IPS-18a (cell line): ENCODE data around the gene LECT2.

Experiments
- H3K27ac ChIP-seq: one replicate; pipeline ENCODE4 v1.5.1; 2013; ENCODE audit warnings: low read length
- H3K27me3 ChIP-seq: one replicate; pipeline ENCODE4 v1.6.1; 2013; ENCODE audit warnings: mild to moderate bottlenecking, low read length; ENCODE audit not compliant: control insufficient read depth, insufficient read depth
- H3K36me3 ChIP-seq: one replicate; pipeline ENCODE4 v1.6.1; 2013; ENCODE audit warnings: low read depth, low read length; ENCODE audit not compliant: control insufficient read depth
- H3K4me1 ChIP-seq: one replicate; pipeline ENCODE4 v1.6.1; 2013; ENCODE audit warnings: low read depth, low read length; ENCODE audit not compliant: control insufficient read depth
- H3K4me3 ChIP-seq: one replicate; pipeline ENCODE4 v1.5.1; 2013; ENCODE audit warnings: low read length
- H3K9ac ChIP-seq: one replicate; pipeline ENCODE4 v1.6.1; 2013; ENCODE audit warnings: mild to moderate bottlenecking, low read length, moderate library complexity
- H3K9me3 ChIP-seq: one replicate; pipeline ENCODE4 v1.6.1; 2013; ENCODE audit warnings: low read depth, low read length; ENCODE audit not compliant: control insufficient read depth

Gene LECT2

GRCh38 chr5:135953850-135954249 is 933 bp downstream of the LECT2 start:
- Histone ChIP-seq H3K4me1 (no peaks in the 10 kb centered on the region), H3K27me3 (no peaks in the 10 kb centered on the region), H3K36me3 (no peaks in the 10 kb centered on the region), H3K27ac (no peak overlapping the region), H3K9ac (no peak overlapping the region), H3K9me3 (no peaks in the 10 kb centered on the region), H3K4me3 (no peak overlapping the region)

- H3K4me1 ChIP-seq: no peaks in the 10 kb centered on the region
- H3K27ac ChIP-seq: no peak overlapping the region
- no peak overlapping the region for H3K9ac ChIP-seq
- H3K27me3 ChIP-seq: no peaks in the 10 kb centered on the region
- H3K36me3 ChIP-seq: no peaks in the 10 kb centered on the region
- no peaks in the 10 kb centered on the region for H3K9me3 ChIP-seq
- no peak overlapping the region for H3K4me3 ChIP-seq
Measured at GRCh38 chr5:135952683-135953082, 2.1 kb downstream of the LECT2 start.

- Histone ChIP-seq H3K27me3 (no peaks in the 10 kb centered on the region), H3K4me1 (no peaks in the 10 kb centered on the region), H3K9ac (no peak overlapping the region), H3K4me3 (no peak overlapping the region), H3K27ac (no peak overlapping the region), H3K9me3 (no peaks in the 10 kb centered on the region), H3K36me3 (no peaks in the 10 kb centered on the region)
Measured at GRCh38 chr5:135951807-135952206, 3.0 kb downstream of the LECT2 start.

- Histone ChIP-seq H3K27ac (no peak overlapping the region), H3K4me1 (no peaks in the 10 kb centered on the region), H3K9me3 (no peaks in the 10 kb centered on the region), H3K9ac (no peak overlapping the region), H3K36me3 (no peaks in the 10 kb centered on the region), H3K4me3 (no peak overlapping the region), H3K27me3 (no peaks in the 10 kb centered on the region)
Measured at GRCh38 chr5:135951257-135951656, 3.5 kb downstream of the LECT2 start.

GRCh38 chr5:135950611-135951010 is 4.2 kb downstream of the LECT2 start:
- Histone ChIP-seq H3K27me3 (no peaks in the 10 kb centered on the region), H3K9me3 (no peaks in the 10 kb centered on the region), H3K27ac (no peak overlapping the region), H3K9ac (no peak overlapping the region), H3K36me3 (no peaks in the 10 kb centered on the region), H3K4me3 (no peak overlapping the region), H3K4me1 (no peaks in the 10 kb centered on the region)

- Histone ChIP-seq H3K27ac (no peak overlapping the region), H3K9me3 (no peaks in the 10 kb centered on the region), H3K27me3 (no peaks in the 10 kb centered on the region), H3K4me3 (no peak overlapping the region), H3K36me3 (no peaks in the 10 kb centered on the region), H3K9ac (no peak overlapping the region), H3K4me1 (peaks cover 3% of the 10 kb centered on the region)
Measured at GRCh38 chr5:135944967-135945560, 9.7 kb downstream of the LECT2 start.

GRCh38 chr5:135944564-135944963 is 10.2 kb downstream of the LECT2 start:
- Histone ChIP-seq H3K9me3 (no peaks in the 10 kb centered on the region), H3K9ac (no peak overlapping the region)

GRCh38 chr5:135942202-135942771 is 12.5 kb downstream of the LECT2 start:
- H3K4me1 ChIP-seq: peaks cover 3% of the 10 kb centered on the region
- H3K4me3 ChIP-seq: no peak overlapping the region
- no peak overlapping the region for H3K27ac ChIP-seq
- no peaks in the 10 kb centered on the region for H3K36me3 ChIP-seq
- no peak overlapping the region for H3K9ac ChIP-seq
- no peaks in the 10 kb centered on the region for H3K27me3 ChIP-seq
- no peaks in the 10 kb centered on the region for H3K9me3 ChIP-seq

More at GRCh38 chr5:135944564-135944963, 10.2 kb downstream of the LECT2 start:
- Histone ChIP-seq H3K4me3 (no peak overlapping the region), H3K27ac (no peak overlapping the region), H3K36me3 (no peaks in the 10 kb centered on the region), H3K27me3 (no peaks in the 10 kb centered on the region), H3K4me1 (peaks cover 3% of the 10 kb centered on the region)

GRCh38 chr5:135941711-135942110 is 13.1 kb downstream of the LECT2 start:
- H3K9ac ChIP-seq: no peak overlapping the region
- no peaks in the 10 kb centered on the region for H3K36me3 ChIP-seq

GRCh38 chr5:135937245-135937911 is 17.4 kb downstream of the LECT2 start:
- Histone ChIP-seq H3K36me3 (no peaks in the 10 kb centered on the region), H3K9ac (no peak overlapping the region), H3K4me3 (no peak overlapping the region), H3K4me1 (peaks cover 3% of the 10 kb centered on the region), H3K27me3 (peaks cover 12% of the 10 kb centered on the region), H3K9me3 (no peaks in the 10 kb centered on the region), H3K27ac (no peak overlapping the region)

More at GRCh38 chr5:135941711-135942110, 13.1 kb downstream of the LECT2 start:
- H3K9me3 ChIP-seq: no peaks in the 10 kb centered on the region
- no peak overlapping the region for H3K27ac ChIP-seq
- H3K27me3 ChIP-seq: no peaks in the 10 kb centered on the region
- H3K4me1 ChIP-seq: peaks cover 3% of the 10 kb centered on the region
- no peak overlapping the region for H3K4me3 ChIP-seq

GRCh38 chr5:135934939-135935338 is 19.8 kb downstream of the LECT2 start:
- no peak overlapping the region for H3K4me3 ChIP-seq
- H3K27ac ChIP-seq: no peak overlapping the region
- H3K4me1 ChIP-seq: peaks cover 4% of the 10 kb centered on the region
- H3K36me3 ChIP-seq: no peaks in the 10 kb centered on the region
- H3K9me3 ChIP-seq: no peaks in the 10 kb centered on the region
- peaks cover 36% of the 10 kb centered on the region for H3K27me3 ChIP-seq
- H3K9ac ChIP-seq: no peak overlapping the region

GRCh38 chr5:135930949-135931295 is 23.9 kb downstream of the LECT2 start:
- Histone ChIP-seq H3K9ac (no peak overlapping the region), H3K27me3 (peaks cover 70% of the 10 kb centered on the region), H3K4me1 (peaks cover 4% of the 10 kb centered on the region), H3K4me3 (peak overlapping the region; percentile 65), H3K27ac (no peak overlapping the region), H3K9me3 (no peaks in the 10 kb centered on the region), H3K36me3 (no peaks in the 10 kb centered on the region)
